ENCODE data around the gene KRTAP17-1.

Gene KRTAP17-1

GRCh38 chr17:41334385-41335305 lies 19.1 kb upstream of the KRTAP17-1 start:
- no peak overlapping the region for H2AFZ ChIP-seq (ENCODE audit: low read depth, low read length)
- H3K14ac ChIP-seq (ENCODE audit: low read length in 2 of 2), result no peak overlapping the region
- no peak overlapping the region for H3K9ac ChIP-seq (ENCODE audit: low read length)
- H3K4me1 ChIP-seq (ENCODE audit: control insufficient read depth, insufficient read depth, low read depth, low read length), result peaks cover 8% of the 10 kb centered on the region
- H3K27ac ChIP-seq (ENCODE audit: low read length, poor library complexity, severe bottlenecking), result no peak overlapping the region
- no peaks in the 10 kb centered on the region for H3K9me3 ChIP-seq (ENCODE audit: control insufficient read depth, low read length)
- H3K27me3 ChIP-seq (ENCODE audit: control insufficient read depth in 1 of 2, insufficient read depth in 1 of 2, low read length in 2 of 2), result peaks cover 0 to 36% of the 10 kb centered on the region in 2 experiments
- no peak overlapping the region for H3K18ac ChIP-seq (ENCODE audit: low read depth in 1 of 2, low read length in 2 of 2)
- no peak overlapping the region for H3K4me2 ChIP-seq (ENCODE audit: low read length, poor library complexity, severe bottlenecking)
- H4K8ac ChIP-seq (ENCODE audit: low read length), result no peak overlapping the region
- H2BK15ac ChIP-seq (ENCODE audit: low read depth, poor library complexity, severe bottlenecking), result no peak overlapping the region
- H2AK5ac ChIP-seq (ENCODE audit: low read length, severe bottlenecking), result no peak overlapping the region
- H2BK120ac ChIP-seq (ENCODE audit: low read depth, low read length), result no peak overlapping the region
- WGBS, result 68% methylated on average over 6 of the region's 6 CpGs
- H3K4me3 ChIP-seq (ENCODE audit: insufficient read depth in 1 of 2, low read depth in 1 of 2, low read length in 2 of 2), result no peak overlapping the region
- no peak overlapping the region for H3K23ac ChIP-seq (ENCODE audit: low read length in 2 of 2)
- H4K91ac ChIP-seq (ENCODE audit: low read length), result no peak overlapping the region
- no peak overlapping the region for H2BK5ac ChIP-seq (ENCODE audit: low read depth, low read length, poor library complexity, severe bottlenecking)
- H3K4ac ChIP-seq (ENCODE audit: low read depth in 1 of 2, low read length in 2 of 2), result no peak overlapping the region
- H2BK12ac ChIP-seq (ENCODE audit: low read length in 2 of 2), result no peak overlapping the region
- H3K36me3 ChIP-seq (ENCODE audit: control insufficient read depth in 1 of 2, insufficient read depth in 2 of 2, low read depth in 1 of 2, low read length in 2 of 2), result no peaks in the 10 kb centered on the region
- DNase-seq, result no peak
- H3K79me1 ChIP-seq (replicated peaks; ENCODE audit: low read length, poor library complexity, severe bottlenecking), result no peaks in the 10 kb centered on the region

GRCh38 chr17:41333836-41334235 lies 18.3 kb upstream of the KRTAP17-1 start:
- Histone ChIP-seq H2AFZ (ENCODE audit: low read depth, low read length) (no peak overlapping the region), H4K91ac (ENCODE audit: low read length) (no peak overlapping the region), H4K8ac (ENCODE audit: low read length) (no peak overlapping the region), H3K27ac (ENCODE audit: low read length, poor library complexity, severe bottlenecking) (no peak overlapping the region), H3K4ac (ENCODE audit: low read depth in 1 of 2, low read length in 2 of 2) (no peak overlapping the region), H3K4me3 (ENCODE audit: insufficient read depth in 1 of 2, low read depth in 1 of 2, low read length in 2 of 2) (no peak overlapping the region), H3K4me1 (ENCODE audit: control insufficient read depth, insufficient read depth, low read depth, low read length) (peaks cover 12% of the 10 kb centered on the region), H3K27me3 (ENCODE audit: control insufficient read depth in 1 of 2, insufficient read depth in 1 of 2, low read length in 2 of 2) (peaks cover 0 to 29% of the 10 kb centered on the region in 2 experiments), H3K79me1 (replicated peaks; ENCODE audit: low read length, poor library complexity, severe bottlenecking) (no peaks in the 10 kb centered on the region), H2BK5ac (ENCODE audit: low read depth, low read length, poor library complexity, severe bottlenecking) (no peak overlapping the region), H3K23ac (ENCODE audit: low read length in 2 of 2) (no peak overlapping the region), H3K9me3 (ENCODE audit: control insufficient read depth, low read length) (no peaks in the 10 kb centered on the region), H3K4me2 (ENCODE audit: low read length, poor library complexity, severe bottlenecking) (no peak overlapping the region), H3K36me3 (ENCODE audit: control insufficient read depth in 1 of 2, insufficient read depth in 2 of 2, low read depth in 1 of 2, low read length in 2 of 2) (no peaks in the 10 kb centered on the region), H3K18ac (ENCODE audit: low read depth in 1 of 2, low read length in 2 of 2) (no peak overlapping the region), H3K14ac (ENCODE audit: low read length in 2 of 2) (no peak overlapping the region), H2AK5ac (ENCODE audit: low read length, severe bottlenecking) (no peak overlapping the region), H2BK15ac (ENCODE audit: low read depth, poor library complexity, severe bottlenecking) (no peak overlapping the region), H2BK120ac (ENCODE audit: low read depth, low read length) (no peak overlapping the region), H2BK12ac (ENCODE audit: low read length in 2 of 2) (no peak overlapping the region), H3K9ac (ENCODE audit: low read length) (no peak overlapping the region)
- no peak for DNase-seq
- 92% methylated on average over 3 of the region's 3 CpGs for WGBS

DNA sequence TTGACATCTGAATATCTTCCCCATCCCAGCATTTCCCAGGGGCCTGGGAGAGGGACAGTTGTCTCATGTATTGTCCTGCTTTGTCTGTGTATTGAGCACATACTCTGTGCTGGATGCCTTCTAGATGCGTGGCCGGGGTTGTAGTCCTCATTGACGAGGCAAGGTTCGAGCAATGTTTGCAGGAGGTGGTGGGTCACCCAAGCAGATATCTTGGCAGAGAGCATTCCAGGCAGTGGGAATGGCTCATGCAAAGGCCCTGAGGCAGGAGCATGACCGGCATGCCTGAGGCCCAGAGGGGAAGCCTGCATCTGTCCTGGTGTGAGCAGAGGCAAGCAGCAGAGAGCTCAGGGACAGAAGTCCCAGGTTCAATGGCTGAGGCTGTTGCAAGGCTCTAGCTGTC lies 17.6 kb upstream of the KRTAP17-1 start:
- Histone ChIP-seq H3K9ac (ENCODE audit: low read length) (no peak overlapping the region), H3K4me2 (ENCODE audit: low read length, poor library complexity, severe bottlenecking) (no peak overlapping the region), H2AK5ac (ENCODE audit: low read length, severe bottlenecking) (no peak overlapping the region), H2BK120ac (ENCODE audit: low read depth, low read length) (no peak overlapping the region), H2AFZ (ENCODE audit: low read depth, low read length) (no peak overlapping the region), H3K27me3 (ENCODE audit: control insufficient read depth in 1 of 2, insufficient read depth in 1 of 2, low read length in 2 of 2) (peaks cover 0 to 29% of the 10 kb centered on the region in 2 experiments), H3K36me3 (ENCODE audit: control insufficient read depth in 1 of 2, insufficient read depth in 2 of 2, low read depth in 1 of 2, low read length in 2 of 2) (no peaks in the 10 kb centered on the region), H3K4me1 (ENCODE audit: control insufficient read depth, insufficient read depth, low read depth, low read length) (peaks cover 13% of the 10 kb centered on the region), H2BK5ac (ENCODE audit: low read depth, low read length, poor library complexity, severe bottlenecking) (no peak overlapping the region), H3K9me3 (ENCODE audit: control insufficient read depth, low read length) (no peaks in the 10 kb centered on the region), H3K18ac (ENCODE audit: low read depth in 1 of 2, low read length in 2 of 2) (no peak overlapping the region), H3K23ac (ENCODE audit: low read length in 2 of 2) (no peak overlapping the region), H3K4ac (ENCODE audit: low read depth in 1 of 2, low read length in 2 of 2) (no peak overlapping the region), H3K27ac (ENCODE audit: low read length, poor library complexity, severe bottlenecking) (no peak overlapping the region), H4K8ac (ENCODE audit: low read length) (no peak overlapping the region), H4K91ac (ENCODE audit: low read length) (no peak overlapping the region), H2BK15ac (ENCODE audit: low read depth, poor library complexity, severe bottlenecking) (no peak overlapping the region), H3K14ac (ENCODE audit: low read length in 2 of 2) (peak overlapping the region in 1 of 2 experiments; percentile 18), H3K79me1 (replicated peaks; ENCODE audit: low read length, poor library complexity, severe bottlenecking) (no peaks in the 10 kb centered on the region), H3K4me3 (ENCODE audit: insufficient read depth in 1 of 2, low read depth in 1 of 2, low read length in 2 of 2) (peak overlapping the region in 1 of 2 experiments; percentile 9), H2BK12ac (ENCODE audit: low read length in 2 of 2) (no peak overlapping the region)
- no peak for DNase-seq
- WGBS, result 96% methylated on average over 5 of the region's 5 CpGs

- Histone ChIP-seq H2AFZ (ENCODE audit: low read depth, low read length) (no peak overlapping the region), H3K36me3 (ENCODE audit: control insufficient read depth in 1 of 2, insufficient read depth in 2 of 2, low read depth in 1 of 2, low read length in 2 of 2) (no peaks in the 10 kb centered on the region), H2AK5ac (ENCODE audit: low read length, severe bottlenecking) (no peak overlapping the region), H3K14ac (ENCODE audit: low read length in 2 of 2) (no peak overlapping the region), H3K23ac (ENCODE audit: low read length in 2 of 2) (no peak overlapping the region), H3K4me3 (ENCODE audit: insufficient read depth in 1 of 2, low read depth in 1 of 2, low read length in 2 of 2) (no peak overlapping the region), H3K27ac (ENCODE audit: low read length, poor library complexity, severe bottlenecking) (no peak overlapping the region), H3K9me3 (ENCODE audit: control insufficient read depth, low read length) (no peaks in the 10 kb centered on the region), H3K27me3 (ENCODE audit: control insufficient read depth in 1 of 2, insufficient read depth in 1 of 2, low read length in 2 of 2) (peaks cover 0 to 29% of the 10 kb centered on the region in 2 experiments), H2BK15ac (ENCODE audit: low read depth, poor library complexity, severe bottlenecking) (no peak overlapping the region), H2BK5ac (ENCODE audit: low read depth, low read length, poor library complexity, severe bottlenecking) (no peak overlapping the region), H3K9ac (ENCODE audit: low read length) (no peak overlapping the region), H2BK12ac (ENCODE audit: low read length in 2 of 2) (no peak overlapping the region), H3K4me2 (ENCODE audit: low read length, poor library complexity, severe bottlenecking) (no peak overlapping the region), H3K4ac (ENCODE audit: low read depth in 1 of 2, low read length in 2 of 2) (no peak overlapping the region), H4K91ac (ENCODE audit: low read length) (no peak overlapping the region), H2BK120ac (ENCODE audit: low read depth, low read length) (no peak overlapping the region), H4K8ac (ENCODE audit: low read length) (no peak overlapping the region), H3K79me1 (replicated peaks; ENCODE audit: low read length, poor library complexity, severe bottlenecking) (no peaks in the 10 kb centered on the region), H3K4me1 (ENCODE audit: control insufficient read depth, insufficient read depth, low read depth, low read length) (peaks cover 17% of the 10 kb centered on the region), H3K18ac (ENCODE audit: low read depth in 1 of 2, low read length in 2 of 2) (no peak overlapping the region)
- no peak for DNase-seq
- whole genome bisulfite sequencing, result 60% methylated on average over 2 of the region's 2 CpGs
These were observed 16.7 kb upstream of the KRTAP17-1 start for GRCh38 chr17:41332239-41332638.

Data from mesenchymal stem cell (in vitro differentiated cells and primary cell).